GM10266 (cell line): ENCODE measurements around the gene KDM4C.

Experiments used
- DNase-seq: peaks from one replicate; pipeline ENCODE4 v3.0.0; 2012; ENCODE audit errors: extremely low spot score
- TF ChIP-seq, protein P1 (sequence below): IDR thresholded peaks from 2 replicates; pipeline ENCODE4 v1.5.1; 2012; ENCODE audit warnings: mild to moderate bottlenecking, low read depth; ENCODE audit not compliant: control insufficient read depth, insufficient read depth; ENCODE audit errors: missing control alignments

KDM4C gene

DNA sequence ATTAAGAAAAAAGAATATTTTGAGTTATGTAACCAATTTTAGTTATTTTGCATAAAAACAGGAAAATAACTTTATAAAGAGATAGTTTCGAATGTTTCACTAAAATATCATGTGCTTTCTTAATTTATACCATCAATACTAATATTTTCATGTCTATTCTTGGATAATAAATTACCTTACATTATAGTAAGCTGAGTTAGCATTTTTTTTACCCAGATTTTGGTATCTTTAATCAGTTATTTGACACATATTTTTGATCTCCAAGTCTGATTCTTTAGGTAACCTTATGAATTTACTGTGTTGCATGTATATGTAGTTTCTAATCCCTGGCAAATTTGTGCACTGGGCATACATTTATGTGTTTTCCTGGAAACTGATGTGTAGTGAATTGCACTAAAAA, 138.0 kb downstream of the KDM4C start:
- TF ChIP-seq, protein P1, sequence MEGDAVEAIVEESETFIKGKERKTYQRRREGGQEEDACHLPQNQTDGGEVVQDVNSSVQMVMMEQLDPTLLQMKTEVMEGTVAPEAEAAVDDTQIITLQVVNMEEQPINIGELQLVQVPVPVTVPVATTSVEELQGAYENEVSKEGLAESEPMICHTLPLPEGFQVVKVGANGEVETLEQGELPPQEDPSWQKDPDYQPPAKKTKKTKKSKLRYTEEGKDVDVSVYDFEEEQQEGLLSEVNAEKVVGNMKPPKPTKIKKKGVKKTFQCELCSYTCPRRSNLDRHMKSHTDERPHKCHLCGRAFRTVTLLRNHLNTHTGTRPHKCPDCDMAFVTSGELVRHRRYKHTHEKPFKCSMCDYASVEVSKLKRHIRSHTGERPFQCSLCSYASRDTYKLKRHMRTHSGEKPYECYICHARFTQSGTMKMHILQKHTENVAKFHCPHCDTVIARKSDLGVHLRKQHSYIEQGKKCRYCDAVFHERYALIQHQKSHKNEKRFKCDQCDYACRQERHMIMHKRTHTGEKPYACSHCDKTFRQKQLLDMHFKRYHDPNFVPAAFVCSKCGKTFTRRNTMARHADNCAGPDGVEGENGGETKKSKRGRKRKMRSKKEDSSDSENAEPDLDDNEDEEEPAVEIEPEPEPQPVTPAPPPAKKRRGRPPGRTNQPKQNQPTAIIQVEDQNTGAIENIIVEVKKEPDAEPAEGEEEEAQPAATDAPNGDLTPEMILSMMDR: no peak
- DNase-seq: no peak

DNA sequence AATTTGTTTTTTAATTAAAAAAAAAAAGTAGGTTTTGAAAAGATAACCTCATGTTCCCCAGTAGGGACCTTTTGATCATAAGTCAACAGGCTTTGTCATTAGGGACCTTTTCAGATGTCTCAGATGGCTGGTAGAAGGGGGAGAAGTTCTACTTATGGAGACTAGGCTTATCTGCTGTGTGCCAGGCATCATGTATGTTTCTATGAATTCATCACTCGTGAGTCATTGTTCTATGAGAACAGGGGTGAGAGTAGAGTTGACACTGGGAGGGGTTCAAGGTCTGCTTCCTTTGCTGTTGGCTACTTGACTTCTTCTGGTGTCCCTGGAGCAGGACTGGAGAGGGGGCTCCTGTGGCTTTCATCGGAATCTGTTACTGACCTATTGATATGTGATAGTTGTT, 138.8 kb downstream of the KDM4C start:
- no peak for DNase-seq
- TF ChIP-seq, protein P1: no peak

DNA sequence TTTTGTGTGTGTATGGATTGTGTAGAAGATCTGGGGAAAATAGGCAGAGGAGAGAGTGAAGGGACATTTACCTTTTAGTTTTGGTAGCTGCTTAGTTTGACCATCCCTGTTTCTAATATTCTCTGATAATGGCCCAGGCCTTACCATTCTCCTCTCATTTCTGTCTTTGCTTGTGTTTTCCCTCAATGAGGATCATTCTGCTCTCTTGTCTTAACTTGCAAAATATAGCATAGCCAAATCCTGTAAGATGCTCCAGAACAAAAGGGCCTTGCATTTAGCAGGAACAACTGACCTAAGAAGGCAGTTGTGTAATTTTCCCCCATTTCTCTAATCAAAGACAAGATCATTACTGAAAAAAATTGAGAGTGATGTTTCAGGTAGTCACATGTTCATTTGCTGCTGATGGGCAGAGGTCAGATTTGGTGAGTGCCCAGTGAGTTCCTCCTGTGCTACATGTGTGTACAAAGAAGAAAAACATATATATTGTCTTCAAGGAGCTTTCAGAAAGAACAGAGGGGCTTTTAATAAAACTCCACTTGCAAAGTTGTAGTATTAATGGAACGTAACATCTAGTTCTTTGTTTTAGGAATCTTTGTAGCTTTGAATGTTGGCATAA, 139.5 kb downstream of the KDM4C start:
- no peak for DNase-seq
- TF ChIP-seq, protein P1: no peak

DNA sequence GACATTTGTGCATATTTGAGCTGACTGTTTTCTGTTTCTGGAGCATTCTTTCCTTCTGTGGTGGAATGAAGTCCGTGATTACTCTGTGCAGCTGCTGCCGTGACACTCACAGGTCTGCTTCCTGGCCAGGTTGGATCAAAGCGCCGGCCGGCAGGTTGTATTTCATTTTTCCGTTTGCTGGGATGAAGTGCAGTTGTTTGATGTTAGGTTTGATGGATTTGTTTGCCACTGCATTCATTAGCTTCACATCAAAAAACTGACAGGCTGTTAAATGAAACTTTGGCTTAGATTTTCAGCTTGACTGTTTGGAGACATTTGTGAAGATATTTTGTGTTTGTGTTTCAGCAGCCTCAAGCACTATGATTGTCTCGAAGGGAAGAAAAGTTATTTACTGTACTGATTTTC, 140.1 kb downstream of the KDM4C start:
- no peak for DNase-seq
- TF ChIP-seq, protein P1: no peak

DNA sequence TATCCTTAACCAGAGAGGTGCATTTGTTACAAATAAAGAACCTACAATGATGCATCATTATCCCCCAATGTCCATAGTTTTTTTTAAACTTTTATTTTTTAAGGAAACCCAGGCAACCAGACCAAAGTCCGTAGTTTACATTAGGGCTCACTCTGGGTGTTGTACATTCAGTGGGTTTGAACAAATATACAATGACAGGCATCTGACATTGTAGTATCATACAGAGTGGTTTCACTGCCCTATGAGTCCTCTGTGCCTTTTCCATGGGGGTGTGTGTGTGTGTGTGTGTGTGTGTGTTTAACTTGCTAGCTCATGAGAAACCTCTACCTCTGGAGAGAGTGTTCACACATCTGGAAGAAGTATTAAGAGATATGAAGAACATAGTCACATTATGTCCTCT, 141.5 kb downstream of the KDM4C start:
- TF ChIP-seq, protein P1: no peak
- DNase-seq: no peak

DNA sequence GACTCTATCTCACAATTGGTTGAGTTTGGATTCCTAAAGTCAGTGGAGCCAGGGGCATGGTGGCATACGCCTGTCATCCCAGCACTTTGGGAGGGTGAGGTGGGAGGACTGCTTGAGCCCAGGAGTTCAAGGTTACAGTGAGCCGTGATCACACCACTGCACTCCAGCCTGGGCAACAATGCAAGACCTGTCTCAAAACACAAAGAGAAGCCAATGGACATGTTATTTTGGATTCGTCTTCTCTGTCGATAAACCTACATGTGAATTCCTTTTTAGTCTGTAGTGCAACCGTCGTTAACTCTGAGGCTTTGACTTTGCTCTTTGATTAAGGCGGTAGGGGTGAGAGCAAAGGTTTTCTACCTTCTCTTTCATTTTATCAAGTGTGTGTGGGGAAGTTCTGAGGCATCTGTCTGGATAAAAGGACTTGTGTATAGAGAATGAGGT, 142.7 kb downstream of the KDM4C start:
- no peak for DNase-seq
- TF ChIP-seq, protein P1: no peak

DNA sequence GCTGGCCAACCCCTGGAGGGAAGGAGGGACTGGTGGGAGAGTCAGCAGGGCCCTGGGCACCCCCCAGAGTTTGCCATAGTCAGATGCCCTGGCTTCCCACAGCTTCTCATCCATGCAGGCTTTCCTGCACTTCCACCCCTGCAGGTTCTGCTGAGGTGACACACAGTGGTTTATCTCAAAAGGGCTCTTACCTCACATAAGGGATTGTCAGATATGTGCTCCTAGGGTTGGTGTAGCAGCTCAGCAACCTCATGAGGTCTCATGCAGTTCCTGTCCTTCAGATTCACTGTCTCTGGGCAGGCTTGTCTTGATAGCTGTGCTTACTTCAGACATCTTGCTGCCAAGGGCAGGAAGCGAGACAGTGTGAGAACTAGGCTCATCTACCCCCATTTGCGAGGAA, 143.4 kb downstream of the KDM4C start:
- TF ChIP-seq, protein P1: no peak
- no peak for DNase-seq
